ENCODE measurements around the gene FIGN. TPM values are rescaled to one million over a fixed set of nuclear protein-coding genes. Genes with fewer than 3 reads are reported as not detected.
A peak's percentile ranks its signal among the peaks of the same experiment; 100 is the strongest.

Gene FIGN
- total RNA-seq, 1 donor from 2014 or later: 41.1 TPM

GRCh38 chr2:163723881-163724280, 11.9 kb downstream of the FIGN start:
- H3K27ac ChIP-seq: no peak overlapping the region
- no peak for TF ChIP-seq EZH2 (IDR thresholded peaks at IDR 0.05)
- TF ChIP-seq EZH2phosphoT487 (IDR thresholded peaks at IDR 0.05): no peak
- TF ChIP-seq CTCF (IDR thresholded peaks at IDR 0.05): no peak
- no peaks in the 10 kb centered on the region for H3K36me3 ChIP-seq
- H3K4me1 Mint-ChIP-seq: peaks cover 10% of the 10 kb centered on the region
- no peak for DNase-seq (ENCODE audit: low spot score)
- no peak overlapping the region for H3K27ac Mint-ChIP-seq
- no peak overlapping the region for H3K4me2 ChIP-seq
- no peak overlapping the region for H3K4me3 Mint-ChIP-seq
- H3K9me3 Mint-ChIP-seq: no peaks in the 10 kb centered on the region
- no peak overlapping the region for H2AFZ ChIP-seq (replicated peaks)
- H4K20me1 ChIP-seq (ENCODE audit: low read depth): no peaks in the 10 kb centered on the region
- H3K27me3 Mint-ChIP-seq (ENCODE audit: insufficient read depth, low read depth): no peaks in the 10 kb centered on the region
- no peaks in the 10 kb centered on the region for H3K9me3 ChIP-seq (ENCODE audit: low read depth)
- no peak overlapping the region for H3K4me3 ChIP-seq
- peaks cover 4% of the 10 kb centered on the region for H3F3A ChIP-seq (ENCODE audit: low read depth)
- H3K4me1 ChIP-seq: peaks cover 59% of the 10 kb centered on the region
- no peak overlapping the region for H3K9ac ChIP-seq
- peaks cover 100% of the 10 kb centered on the region for H3K79me2 ChIP-seq (ENCODE audit: low read depth)
- H3K36me3 Mint-ChIP-seq: peaks cover 23% of the 10 kb centered on the region
- no peaks in the 10 kb centered on the region for H3K27me3 ChIP-seq

GRCh38 chr2:163723348-163723747, 12.5 kb downstream of the FIGN start:
- DNase-seq (ENCODE audit: low spot score): no peak
- Mint-ChIP-seq H3K4me1 (peaks cover 8% of the 10 kb centered on the region), H3K9me3 (no peaks in the 10 kb centered on the region), H3K36me3 (peaks cover 21% of the 10 kb centered on the region), H3K27ac (no peak overlapping the region), H3K27me3 (ENCODE audit: insufficient read depth, low read depth) (no peaks in the 10 kb centered on the region), H3K4me3 (no peak overlapping the region)
- Histone ChIP-seq H3K36me3 (no peaks in the 10 kb centered on the region), H3K4me3 (no peak overlapping the region), H3K4me1 (peaks cover 59% of the 10 kb centered on the region), H3K27ac (no peak overlapping the region), H4K20me1 (ENCODE audit: low read depth) (no peaks in the 10 kb centered on the region), H3K27me3 (no peaks in the 10 kb centered on the region), H3F3A (ENCODE audit: low read depth) (peaks cover 4% of the 10 kb centered on the region), H3K9ac (no peak overlapping the region), H3K4me2 (no peak overlapping the region), H3K9me3 (ENCODE audit: low read depth) (no peaks in the 10 kb centered on the region), H2AFZ (replicated peaks) (no peak overlapping the region), H3K79me2 (ENCODE audit: low read depth) (peaks cover 100% of the 10 kb centered on the region)
- no peak for TF ChIP-seq CTCF (IDR thresholded peaks at IDR 0.05)

- peaks cover 89% of the 10 kb centered on the region for H3K4me1 ChIP-seq
- TF ChIP-seq EZH2 (IDR thresholded peaks at IDR 0.05) (no peak), CTCF (IDR thresholded peaks at IDR 0.05) (no peak), EZH2phosphoT487 (IDR thresholded peaks at IDR 0.05) (no peak)
- no peak for DNase-seq (ENCODE audit: low spot score)
- H3K27ac ChIP-seq: peak overlapping the region; percentile 16
- H3K4me3 Mint-ChIP-seq: no peak overlapping the region
- no peak overlapping the region for H3K9ac ChIP-seq
- peaks cover 100% of the 10 kb centered on the region for H3K79me2 ChIP-seq (ENCODE audit: low read depth)
- H3K4me2 ChIP-seq: peak overlapping the region; percentile 29
- H3K27me3 ChIP-seq: no peaks in the 10 kb centered on the region
- peaks cover 9% of the 10 kb centered on the region for H4K20me1 ChIP-seq (ENCODE audit: low read depth)
- peaks cover 42% of the 10 kb centered on the region for H3K4me1 Mint-ChIP-seq
- H3K9me3 ChIP-seq (ENCODE audit: low read depth): no peaks in the 10 kb centered on the region
- no peak overlapping the region for H2AFZ ChIP-seq (replicated peaks)
- H3K27me3 Mint-ChIP-seq (ENCODE audit: insufficient read depth, low read depth): no peaks in the 10 kb centered on the region
- no peaks in the 10 kb centered on the region for H3K36me3 ChIP-seq
- H3F3A ChIP-seq (ENCODE audit: low read depth): peaks cover 15% of the 10 kb centered on the region
- no peaks in the 10 kb centered on the region for H3K9me3 Mint-ChIP-seq
- H3K4me3 ChIP-seq: no peak overlapping the region
- peaks cover 17% of the 10 kb centered on the region for H3K36me3 Mint-ChIP-seq
- H3K27ac Mint-ChIP-seq: no peak overlapping the region
Measured at GRCh38 chr2:163719331-163719730, 16.5 kb downstream of the FIGN start.

All from neural progenitor cell (in vitro differentiated cells).